SIG-M5 treated with dmso at 0.1 percent for 504 hours (cell line): Measurements from ENCODE around the gene SSU72.
A peak's percentile ranks its signal among the peaks of the same experiment; 100 is the strongest.

Experiments used
- DNase-seq: peaks from one replicate; lab custom pipeline; 2025; ENCODE audit not compliant: unreplicated experiment; lab: John Stamatoyannopoulos, UW

SSU72 gene

GRCh38 chr1:1574721-1575537, at the start of gene SSU72:
Gene SSU72 (minus strand): TSS chr1:1574863. CDS start chr1:1574557, 306 bp downstream.
- peak; percentile 78 for DNase-seq

GRCh38 chr1:1623631-1624442, 49.2 kb upstream of the SSU72 start:
- DNase-seq = no peak

GRCh38 chr1:1623181-1623630, 48.5 kb upstream of the SSU72 start:
- no peak for DNase-seq

- no peak for DNase-seq
Observed at GRCh38 chr1:1622788-1623094, 48.1 kb upstream of the SSU72 start.

- DNase-seq = no peak
Observed at GRCh38 chr1:1622010-1622787, 47.5 kb upstream of the SSU72 start.

- DNase-seq = no peak
Observed at GRCh38 chr1:1621173-1622009, 46.7 kb upstream of the SSU72 start.

GRCh38 chr1:1620433-1621139, 45.9 kb upstream of the SSU72 start:
- DNase-seq = no peak

- DNase-seq = no peak
Observed at GRCh38 chr1:1619917-1620361, 45.3 kb upstream of the SSU72 start.

GRCh38 chr1:1618396-1619068, 43.9 kb upstream of the SSU72 start:
- DNase-seq = no peak

- DNase-seq = no peak
Observed at GRCh38 chr1:1617925-1618324, 43.3 kb upstream of the SSU72 start.

- DNase-seq = no peak
Observed at GRCh38 chr1:1617516-1617915, 42.9 kb upstream of the SSU72 start.

GRCh38 chr1:1616838-1617237, 42.2 kb upstream of the SSU72 start:
- no peak for DNase-seq

- no peak for DNase-seq
Observed at GRCh38 chr1:1616045-1616790, 41.6 kb upstream of the SSU72 start.

- DNase-seq = peak; percentile 93
Observed at GRCh38 chr1:1615256-1616044, 40.8 kb upstream of the SSU72 start, which contains the start of gene MIB2. Gene MIB2 (plus strand): TSS chr1:1615500. CDS start chr1:1623453, 7,953 bp downstream.

- DNase-seq = no peak
Observed at GRCh38 chr1:1614954-1615255, 40.2 kb upstream of the SSU72 start.

GRCh38 chr1:1614204-1614953, 39.7 kb upstream of the SSU72 start:
- DNase-seq = peak; percentile 91

- no peak for DNase-seq
Observed at GRCh38 chr1:1613509-1614082, 38.9 kb upstream of the SSU72 start.
